ENCODE results near the gene NANOS3. TPM values are rescaled to one million over a fixed set of nuclear protein-coding genes. Genes with fewer than 3 reads are reported as not detected.

Gene NANOS3
- total RNA-seq, 3 donors from 2014 or later = 0.52 TPM; not detected in 2

DNA sequence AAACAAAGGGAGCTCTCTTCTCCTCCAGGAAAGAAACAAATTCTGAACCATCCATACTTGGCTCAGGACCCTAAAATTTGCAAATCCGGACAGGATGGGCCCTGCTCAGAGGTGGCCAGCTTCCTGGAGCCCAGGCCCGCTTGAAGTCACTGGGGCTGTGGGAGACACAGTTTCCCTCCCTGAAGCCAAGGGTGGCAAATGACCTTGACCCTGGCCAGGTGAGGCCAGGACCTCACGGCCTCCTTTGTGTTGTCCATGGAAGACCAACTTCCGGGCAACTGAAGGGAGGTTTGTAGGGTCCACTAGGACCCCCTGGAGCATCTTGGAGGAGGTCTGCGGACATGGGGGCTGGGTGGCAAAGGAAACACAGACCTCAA lies 5.5 kb downstream of the NANOS3 start:
- Mint-ChIP-seq H3K36me3 (ENCODE audit: insufficient read depth) (no peaks in the 10 kb centered on the region), H3K27me3 (ENCODE audit: low read depth) (no peaks in the 10 kb centered on the region), H3K4me3 (no peak overlapping the region), H3K4me1 (ENCODE audit: low read depth) (peaks cover 36% of the 10 kb centered on the region), H3K9me3 (no peaks in the 10 kb centered on the region)
- no peak for ATAC-seq
- no peak for DNase-seq

DNA sequence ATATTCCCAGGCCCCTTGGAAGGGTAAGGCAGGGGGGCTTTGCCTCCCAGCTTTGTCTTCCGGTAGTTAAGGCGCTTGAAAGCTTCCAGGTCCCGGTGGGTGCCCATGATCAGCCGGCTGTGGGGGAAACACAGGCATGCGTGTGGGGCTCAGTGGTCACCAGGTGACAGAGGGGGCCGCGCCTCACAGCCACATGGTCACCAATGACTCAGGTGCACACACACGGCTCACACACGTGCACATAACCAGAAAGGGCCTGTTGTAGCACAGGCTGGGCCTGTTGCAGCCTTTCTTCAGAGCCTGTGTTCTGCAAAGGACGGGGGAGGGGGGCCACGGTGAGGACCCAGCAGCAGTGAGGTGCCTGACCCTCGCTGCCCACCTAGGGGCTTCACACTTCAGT lies 5.9 kb downstream of the NANOS3 start:
- no peak overlapping the region for H3K4me3 Mint-ChIP-seq
- H3K9me3 Mint-ChIP-seq = no peaks in the 10 kb centered on the region
- peaks cover 36% of the 10 kb centered on the region for H3K4me1 Mint-ChIP-seq (ENCODE audit: low read depth)
- no peaks in the 10 kb centered on the region for H3K36me3 Mint-ChIP-seq (ENCODE audit: insufficient read depth)
- DNase-seq (no peak), ATAC-seq (no peak)
- no peaks in the 10 kb centered on the region for H3K27me3 Mint-ChIP-seq (ENCODE audit: low read depth)

DNA sequence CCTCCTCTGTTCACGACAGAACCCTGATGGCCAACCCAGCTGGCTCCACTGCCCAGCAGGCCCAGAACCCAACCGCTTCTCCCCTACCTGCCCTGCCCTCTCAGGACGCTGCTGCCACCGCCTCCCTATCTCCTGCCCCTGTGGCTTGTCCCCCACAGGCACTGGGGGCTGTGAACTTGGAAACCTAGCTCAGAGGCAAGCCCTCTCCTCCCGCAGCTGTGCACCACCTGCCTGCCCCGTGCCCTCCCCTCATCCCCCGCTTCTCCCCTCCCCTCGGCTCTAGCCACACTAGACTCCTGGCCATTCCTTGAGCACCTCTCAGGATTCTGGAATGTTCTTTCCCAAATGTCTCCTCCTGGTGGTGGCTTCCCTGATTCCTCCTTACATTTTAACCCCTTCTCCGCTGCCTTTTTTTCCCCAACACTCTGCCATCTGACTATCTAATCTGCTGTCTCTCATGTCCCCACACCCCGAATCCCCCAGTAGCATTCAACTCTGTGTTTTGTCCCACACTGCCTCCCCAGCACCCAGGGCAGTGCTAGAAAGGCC lies 6.7 kb downstream of the NANOS3 start:
- Mint-ChIP-seq H3K4me3 (no peak overlapping the region), H3K4me1 (ENCODE audit: low read depth) (peaks cover 36% of the 10 kb centered on the region), H3K27me3 (ENCODE audit: low read depth) (no peaks in the 10 kb centered on the region), H3K9me3 (no peaks in the 10 kb centered on the region), H3K36me3 (ENCODE audit: insufficient read depth) (no peaks in the 10 kb centered on the region)
- DNase-seq (no peak), ATAC-seq (no peak)

DNA sequence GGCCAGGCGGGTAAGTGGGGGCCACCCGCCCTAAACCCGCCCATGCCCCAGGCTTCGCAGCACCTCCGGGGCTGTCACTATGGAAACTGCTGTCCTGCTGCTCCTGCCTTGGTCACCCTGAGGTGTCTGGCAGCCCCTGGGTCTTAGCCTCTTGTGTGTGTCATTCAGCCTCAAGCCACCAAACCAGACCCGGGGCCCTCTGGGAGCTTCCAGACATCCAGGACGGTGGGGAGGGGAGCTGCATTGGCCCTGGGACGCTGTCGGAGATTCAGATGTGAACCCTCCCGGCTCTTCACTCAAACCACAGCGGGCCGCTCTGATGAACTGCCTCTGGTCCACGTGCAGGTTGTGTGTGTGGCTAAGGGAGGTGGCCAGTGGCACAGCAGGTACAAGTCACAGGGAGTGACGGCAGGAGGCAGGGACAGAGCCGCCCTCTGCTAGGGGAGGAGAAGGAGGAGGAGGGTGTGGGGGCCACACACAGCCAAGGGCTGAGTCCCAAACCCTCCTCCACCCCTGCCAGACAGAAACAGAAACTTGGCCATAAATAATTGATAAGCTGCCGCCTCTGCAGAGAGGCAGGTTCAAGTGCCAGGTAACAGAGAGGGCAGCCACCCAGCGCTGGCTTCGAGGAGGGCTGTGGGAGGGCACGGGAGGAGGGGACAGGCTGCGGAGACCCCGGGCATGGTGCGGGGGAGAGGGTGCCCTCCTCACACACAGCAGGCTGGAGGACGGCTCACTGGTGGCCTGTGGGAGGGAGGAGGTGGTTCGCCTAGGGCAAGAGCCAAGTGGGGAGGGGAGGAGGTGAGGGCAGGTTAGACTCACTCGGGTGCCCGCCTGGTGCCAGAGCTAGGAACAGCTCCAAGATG lies 8.0 kb downstream of the NANOS3 start:
- no peak overlapping the region for H3K4me3 Mint-ChIP-seq
- no peaks in the 10 kb centered on the region for H3K27me3 Mint-ChIP-seq (ENCODE audit: low read depth)
- H3K4me1 Mint-ChIP-seq (ENCODE audit: low read depth) = peaks cover 36% of the 10 kb centered on the region
- H3K9me3 Mint-ChIP-seq = no peaks in the 10 kb centered on the region
- no peaks in the 10 kb centered on the region for H3K36me3 Mint-ChIP-seq (ENCODE audit: insufficient read depth)
- DNase-seq (no peak), ATAC-seq (no peak)

DNA sequence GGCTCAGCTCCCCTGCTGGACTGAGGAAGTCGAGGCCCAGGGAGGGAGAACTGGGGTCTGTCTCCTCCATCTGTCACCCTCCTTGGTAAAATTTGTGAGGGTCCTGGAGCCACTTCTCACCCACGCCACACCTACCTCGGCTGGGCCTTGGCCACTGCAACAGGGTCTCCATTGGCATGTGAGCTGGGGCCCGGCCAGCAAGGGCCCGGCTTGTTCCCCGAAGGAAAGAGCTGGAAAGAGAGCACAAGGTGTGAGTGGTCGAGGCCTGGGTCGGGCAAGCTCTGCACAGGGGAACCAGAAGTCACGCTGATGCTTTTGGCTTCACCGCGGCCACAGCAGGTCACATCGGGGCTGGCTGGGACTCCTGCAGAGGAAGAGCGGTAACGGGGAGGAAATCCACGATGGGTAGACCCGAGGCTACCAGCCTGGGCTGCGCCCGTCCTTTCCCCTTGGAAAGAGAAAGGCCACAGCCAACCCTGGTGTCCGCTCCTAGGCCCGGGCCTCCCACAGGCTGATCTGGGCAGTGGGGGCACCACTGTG lies 9.0 kb downstream of the NANOS3 start:
- Mint-ChIP-seq H3K36me3 (ENCODE audit: insufficient read depth) (no peaks in the 10 kb centered on the region), H3K4me3 (no peak overlapping the region)
- ATAC-seq = no peak

DNA sequence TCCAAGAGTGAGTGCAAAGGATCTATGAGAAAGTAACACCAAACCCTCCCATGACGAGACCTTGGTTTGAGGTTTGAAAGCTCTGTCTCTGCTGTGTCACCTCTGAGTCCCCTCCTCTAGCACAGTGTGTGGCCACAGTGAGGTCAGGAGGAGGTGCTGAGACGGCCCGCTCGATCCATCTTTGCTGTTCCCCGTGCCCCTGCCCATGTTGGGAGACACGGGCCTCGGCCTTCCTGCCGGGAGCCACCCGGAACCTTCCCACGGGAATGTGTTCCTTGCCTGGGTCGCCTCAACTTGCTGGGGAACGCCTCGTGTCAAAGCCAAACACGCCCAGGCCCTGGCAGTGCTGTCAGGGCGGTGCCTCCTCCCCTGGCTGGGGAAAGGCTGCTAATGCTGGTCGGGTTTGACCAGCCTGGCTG lies 10.1 kb downstream of the NANOS3 start:
- no peak overlapping the region for H3K4me3 Mint-ChIP-seq
- no peaks in the 10 kb centered on the region for H3K27me3 Mint-ChIP-seq (ENCODE audit: low read depth)
- ATAC-seq = peak; percentile 61 to 87
- no peak for DNase-seq
- peaks cover 18% of the 10 kb centered on the region for H3K4me1 Mint-ChIP-seq (ENCODE audit: low read depth)
- no peaks in the 10 kb centered on the region for H3K9me3 Mint-ChIP-seq
- no peaks in the 10 kb centered on the region for H3K36me3 Mint-ChIP-seq (ENCODE audit: insufficient read depth)

More for the DNA sequence above, 9.0 kb downstream of the NANOS3 start:
- Mint-ChIP-seq H3K9me3 (no peaks in the 10 kb centered on the region), H3K4me1 (ENCODE audit: low read depth) (peaks cover 29% of the 10 kb centered on the region), H3K27me3 (ENCODE audit: low read depth) (no peaks in the 10 kb centered on the region)
- no peak for DNase-seq

DNA sequence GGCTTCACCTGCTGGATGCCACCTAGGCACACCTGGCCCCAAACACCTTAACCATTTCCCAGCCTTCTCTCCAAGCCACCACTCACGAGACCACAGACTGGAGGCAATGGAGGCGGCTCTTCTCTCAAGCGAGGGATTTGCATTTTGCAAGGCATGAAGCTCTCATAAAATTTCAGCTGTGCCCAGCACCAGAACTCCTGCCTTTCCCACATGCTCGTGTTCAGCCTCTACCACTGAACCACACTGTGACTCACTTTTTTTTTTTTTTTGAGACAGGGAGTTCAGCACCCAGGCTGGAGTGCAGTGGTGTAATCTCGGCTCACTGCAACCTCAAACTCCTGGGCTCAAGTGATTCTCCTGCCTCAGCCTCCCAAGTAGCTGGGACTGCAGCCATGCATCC lies 10.6 kb downstream of the NANOS3 start:
- DNase-seq (no peak), ATAC-seq (peak in 1 of 2 donors; percentile 32)
- Mint-ChIP-seq H3K36me3 (ENCODE audit: insufficient read depth) (no peaks in the 10 kb centered on the region), H3K27me3 (ENCODE audit: low read depth) (no peaks in the 10 kb centered on the region), H3K9me3 (no peaks in the 10 kb centered on the region), H3K4me3 (no peak overlapping the region), H3K4me1 (ENCODE audit: low read depth) (peaks cover 13% of the 10 kb centered on the region)

DNA sequence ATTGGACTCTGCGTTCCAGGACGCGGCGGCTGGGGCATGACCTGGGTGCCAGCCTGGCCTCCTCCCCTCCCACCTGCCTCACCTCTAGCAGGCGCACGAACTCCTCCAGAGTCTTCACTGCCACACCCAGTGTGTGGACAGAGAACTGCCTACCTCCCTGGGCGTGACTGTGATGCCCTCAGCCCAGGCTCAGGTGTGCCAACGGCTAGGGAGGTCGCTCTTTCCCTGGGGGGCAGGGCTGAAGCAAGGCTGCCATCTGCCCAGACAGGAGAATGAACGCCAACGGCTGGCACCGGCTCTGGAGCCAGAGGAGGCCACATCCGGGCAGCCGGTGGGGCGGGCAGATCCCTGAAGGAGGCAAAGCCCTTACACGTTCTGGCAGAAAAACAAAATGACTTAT lies 11.3 kb downstream of the NANOS3 start:
- no peaks in the 10 kb centered on the region for H3K9me3 Mint-ChIP-seq
- no peaks in the 10 kb centered on the region for H3K36me3 Mint-ChIP-seq (ENCODE audit: insufficient read depth)
- peaks cover 8% of the 10 kb centered on the region for H3K4me1 Mint-ChIP-seq (ENCODE audit: low read depth)
- no peaks in the 10 kb centered on the region for H3K27me3 Mint-ChIP-seq (ENCODE audit: low read depth)
- no peak for ATAC-seq
- no peak for DNase-seq
- H3K4me3 Mint-ChIP-seq = no peak overlapping the region

DNA sequence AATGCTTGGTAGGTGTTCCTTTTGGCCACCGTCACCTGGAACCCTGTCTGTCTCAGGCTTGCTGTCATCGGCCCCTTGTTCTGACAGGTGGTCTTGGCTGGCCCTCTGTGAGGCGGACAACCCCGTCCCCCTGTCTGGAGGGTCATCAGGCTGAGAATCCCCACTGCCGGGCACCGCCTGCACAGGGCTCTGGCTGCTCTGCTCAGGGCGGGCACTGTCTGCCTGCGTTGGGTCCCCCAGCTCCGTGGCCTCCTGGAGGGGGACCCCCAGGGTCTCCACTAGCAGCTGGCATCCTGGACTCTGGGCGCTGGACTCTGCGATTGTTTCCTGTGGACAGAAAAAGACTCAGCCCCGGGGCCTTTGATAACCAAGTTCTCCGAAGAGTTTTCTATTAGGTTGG lies 13.2 kb downstream of the NANOS3 start:
- no peak for ATAC-seq
- no peak for DNase-seq

DNA sequence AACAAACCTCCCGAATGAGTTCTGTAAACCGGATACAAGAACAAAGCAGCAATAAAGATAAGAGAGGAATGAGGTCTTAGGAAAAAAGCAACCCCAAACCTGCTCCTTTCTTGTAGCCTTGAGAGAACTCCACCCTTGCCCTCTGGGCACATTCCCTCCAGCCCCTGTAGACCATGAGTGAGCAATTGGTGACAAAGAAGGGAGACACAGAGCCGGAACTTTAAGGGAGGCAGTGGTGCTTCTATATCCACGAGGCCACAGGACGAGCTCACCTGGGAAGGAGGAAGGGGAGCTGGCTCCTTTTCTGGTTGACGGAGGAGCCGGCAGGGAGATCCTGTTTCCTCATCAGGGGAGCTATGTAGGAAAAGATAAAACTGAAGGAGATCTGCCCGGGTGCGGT lies 15.9 kb downstream of the NANOS3 start:
- H3K4me1 Mint-ChIP-seq (ENCODE audit: low read depth) = no peaks in the 10 kb centered on the region
- ATAC-seq = no peak
- no peak for DNase-seq
- no peaks in the 10 kb centered on the region for H3K9me3 Mint-ChIP-seq
- H3K27me3 Mint-ChIP-seq (ENCODE audit: low read depth) = no peaks in the 10 kb centered on the region
- H3K4me3 Mint-ChIP-seq = no peak overlapping the region
- no peaks in the 10 kb centered on the region for H3K36me3 Mint-ChIP-seq (ENCODE audit: insufficient read depth)

More for the DNA sequence above, 13.2 kb downstream of the NANOS3 start:
- no peaks in the 10 kb centered on the region for H3K9me3 Mint-ChIP-seq
- H3K4me1 Mint-ChIP-seq (ENCODE audit: low read depth) = peaks cover 3% of the 10 kb centered on the region
- no peaks in the 10 kb centered on the region for H3K36me3 Mint-ChIP-seq (ENCODE audit: insufficient read depth)
- H3K4me3 Mint-ChIP-seq = no peak overlapping the region
- H3K27me3 Mint-ChIP-seq (ENCODE audit: low read depth) = no peaks in the 10 kb centered on the region

DNA sequence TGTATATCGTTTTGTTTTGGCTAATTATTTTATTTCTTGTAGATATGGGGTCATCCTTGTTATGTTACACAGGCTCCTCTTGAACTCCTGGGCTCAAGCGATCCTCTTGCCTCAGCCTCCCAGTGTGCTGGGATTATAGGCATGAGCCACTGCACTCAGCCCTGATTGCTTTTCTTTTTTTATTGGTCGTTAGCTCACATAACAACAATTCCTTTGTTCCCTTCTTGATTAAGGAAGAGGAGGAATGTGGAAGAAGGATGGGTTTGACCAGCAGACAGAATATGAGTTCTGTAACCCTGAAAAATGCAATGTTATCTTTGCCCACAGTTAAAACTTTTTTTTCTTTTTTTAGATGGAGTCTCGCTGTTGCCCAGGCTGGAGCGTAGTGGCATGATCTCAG lies 17.6 kb downstream of the NANOS3 start:
- Mint-ChIP-seq H3K36me3 (ENCODE audit: insufficient read depth) (no peaks in the 10 kb centered on the region), H3K9me3 (no peaks in the 10 kb centered on the region), H3K27me3 (ENCODE audit: low read depth) (no peaks in the 10 kb centered on the region), H3K4me3 (no peak overlapping the region), H3K4me1 (ENCODE audit: low read depth) (no peaks in the 10 kb centered on the region)
- no peak for DNase-seq
- ATAC-seq = no peak

DNA sequence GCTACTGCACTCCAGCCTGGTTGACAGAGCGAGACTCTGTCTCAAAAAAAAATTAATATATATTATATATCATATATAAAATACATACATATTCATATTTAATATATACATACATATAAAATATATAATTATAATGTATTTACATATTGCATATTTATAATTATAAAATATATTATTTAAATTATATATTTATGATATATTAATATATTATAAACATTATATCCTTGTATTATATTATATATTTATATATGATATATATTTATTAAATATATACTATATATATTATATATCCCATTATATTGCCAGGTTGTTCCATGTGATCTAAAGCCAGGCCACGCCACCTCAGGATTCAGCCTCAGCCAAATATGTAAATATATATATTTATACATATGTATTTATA lies 19.3 kb downstream of the NANOS3 start:
- DNase-seq = no peak
- Mint-ChIP-seq H3K4me1 (ENCODE audit: low read depth) (no peaks in the 10 kb centered on the region), H3K36me3 (ENCODE audit: insufficient read depth) (no peaks in the 10 kb centered on the region), H3K27me3 (ENCODE audit: low read depth) (no peaks in the 10 kb centered on the region), H3K9me3 (no peaks in the 10 kb centered on the region), H3K4me3 (no peak overlapping the region)
- no peak for ATAC-seq

DNA sequence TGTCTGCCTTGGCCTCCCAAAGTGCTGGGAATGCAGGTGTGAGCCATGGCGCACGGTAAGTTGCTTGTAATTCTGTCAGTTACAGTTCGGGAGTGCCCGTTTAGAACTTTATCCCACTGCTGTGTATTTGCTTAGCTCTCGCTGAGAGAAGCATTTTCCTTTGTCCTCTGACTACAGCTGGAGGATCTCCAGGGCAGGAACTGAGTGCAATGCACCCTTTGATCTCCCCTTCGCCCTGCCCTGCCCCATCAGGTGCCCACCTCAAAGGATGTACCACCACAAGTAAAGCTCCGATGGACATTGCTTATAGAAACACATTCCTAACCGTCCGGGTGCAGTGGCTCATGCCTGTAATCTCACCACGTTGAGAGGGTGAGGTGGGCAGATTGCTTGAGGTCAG lies 22.5 kb downstream of the NANOS3 start:
- H3K27me3 Mint-ChIP-seq (ENCODE audit: low read depth) = no peaks in the 10 kb centered on the region
- ATAC-seq = no peak
- H3K36me3 Mint-ChIP-seq (ENCODE audit: insufficient read depth) = no peaks in the 10 kb centered on the region
- no peak for DNase-seq
- H3K4me3 Mint-ChIP-seq = no peak overlapping the region
- H3K4me1 Mint-ChIP-seq (ENCODE audit: low read depth) = peaks cover 1% of the 10 kb centered on the region
- H3K9me3 Mint-ChIP-seq = no peaks in the 10 kb centered on the region

DNA sequence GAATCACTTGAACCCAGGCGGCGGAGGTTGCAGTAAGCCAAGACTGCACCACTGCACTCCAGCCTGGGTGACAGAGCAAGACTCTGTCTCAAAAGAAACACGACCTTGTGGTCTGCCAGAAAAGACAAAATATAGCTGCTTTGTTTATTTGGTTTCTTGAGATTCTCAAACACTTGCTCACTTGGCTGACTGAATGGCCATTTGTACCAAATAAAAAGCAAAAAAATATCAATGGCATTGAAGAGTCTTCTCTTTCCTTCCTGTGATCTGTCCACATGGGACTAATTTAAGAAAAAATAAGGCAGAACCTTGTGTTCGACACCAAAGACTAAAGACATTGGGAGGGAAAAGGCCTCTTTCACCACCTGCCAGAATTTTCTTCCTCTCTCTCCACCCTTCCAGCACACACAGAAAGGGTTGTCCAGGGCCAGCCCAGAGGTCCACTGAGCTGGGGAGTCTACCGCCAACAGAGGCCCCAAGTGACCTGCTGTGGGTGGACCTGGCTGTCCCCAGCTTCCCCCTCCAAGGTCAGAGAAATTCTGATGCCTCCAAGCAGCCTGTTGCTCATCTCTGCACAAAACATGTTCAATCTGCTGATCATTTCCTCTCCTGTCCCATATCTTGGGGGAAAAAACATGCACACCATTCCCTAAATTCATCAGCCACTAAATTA lies 23.1 kb downstream of the NANOS3 start:
- no peak for ATAC-seq
- peaks cover 1% of the 10 kb centered on the region for H3K4me1 Mint-ChIP-seq (ENCODE audit: low read depth)
- H3K4me3 Mint-ChIP-seq = no peak overlapping the region
- H3K36me3 Mint-ChIP-seq (ENCODE audit: insufficient read depth) = no peaks in the 10 kb centered on the region
- no peaks in the 10 kb centered on the region for H3K9me3 Mint-ChIP-seq
- DNase-seq = no peak
- no peaks in the 10 kb centered on the region for H3K27me3 Mint-ChIP-seq (ENCODE audit: low read depth)

Measured in activated T-cell treated with anti-CD3 and anti-CD28 coated beads, Interleukin-2, amount 50 U/mL, for 4 hours (primary cell).